Stimulated activated CD8-positive, alpha-beta memory T cell treated with anti-CD3 and anti-CD28 coated beads, Interleukin-4, amount 100 ng/mL, for 1 hour (primary cell): ENCODE data around the gene TBC1D24.

Experiments
- DNase-seq, 2 donors: peaks; one replicate each; pipeline ENCODE4 v3.0.0-alpha.2; 2020; ENCODE audit warnings: low read depth in 2 of 2, low spot score in 1 of 2

Gene TBC1D24

DNA sequence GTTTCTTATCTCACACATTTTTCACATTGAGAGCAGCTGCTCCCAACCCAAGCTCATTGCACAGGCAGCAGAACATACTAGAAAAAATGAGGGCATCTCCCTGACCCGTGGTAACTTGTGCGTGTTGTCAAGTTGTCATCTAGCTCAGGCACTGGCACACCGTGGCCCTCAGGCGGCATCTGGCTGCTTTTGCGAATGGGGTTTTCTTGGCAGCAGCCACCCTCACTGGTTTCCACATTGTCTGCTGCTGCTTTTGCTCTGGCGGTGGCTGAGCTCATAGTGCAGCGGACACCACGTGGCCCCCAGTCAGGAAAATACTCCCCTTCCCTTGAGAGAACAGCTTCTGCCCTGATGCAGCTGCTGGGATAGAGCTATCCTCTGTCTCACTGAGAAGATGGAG, 24.4 kb upstream of the TBC1D24 start:
- no peak for DNase-seq

DNA sequence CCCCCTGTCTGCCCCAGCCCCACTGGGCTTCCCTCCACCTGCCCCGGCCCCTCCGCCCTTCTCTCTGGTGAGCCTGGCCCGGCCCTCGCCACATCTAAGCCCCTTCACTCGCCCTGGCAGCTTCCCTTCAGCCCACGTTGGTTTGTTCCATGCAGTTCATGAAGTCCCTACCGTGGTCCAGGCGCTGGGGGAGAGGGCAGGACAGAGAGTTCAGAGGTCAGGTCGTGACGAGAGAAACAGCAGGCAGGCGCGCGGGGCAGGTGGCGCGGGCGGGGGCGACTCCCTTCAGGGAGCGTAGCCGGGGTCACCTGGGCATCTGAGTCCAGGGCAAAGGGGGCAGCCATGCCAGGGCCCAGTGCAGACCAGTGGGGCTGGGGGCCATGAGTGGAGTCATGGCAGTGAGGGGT, 23.9 kb upstream of the TBC1D24 start:
- no peak for DNase-seq

DNA sequence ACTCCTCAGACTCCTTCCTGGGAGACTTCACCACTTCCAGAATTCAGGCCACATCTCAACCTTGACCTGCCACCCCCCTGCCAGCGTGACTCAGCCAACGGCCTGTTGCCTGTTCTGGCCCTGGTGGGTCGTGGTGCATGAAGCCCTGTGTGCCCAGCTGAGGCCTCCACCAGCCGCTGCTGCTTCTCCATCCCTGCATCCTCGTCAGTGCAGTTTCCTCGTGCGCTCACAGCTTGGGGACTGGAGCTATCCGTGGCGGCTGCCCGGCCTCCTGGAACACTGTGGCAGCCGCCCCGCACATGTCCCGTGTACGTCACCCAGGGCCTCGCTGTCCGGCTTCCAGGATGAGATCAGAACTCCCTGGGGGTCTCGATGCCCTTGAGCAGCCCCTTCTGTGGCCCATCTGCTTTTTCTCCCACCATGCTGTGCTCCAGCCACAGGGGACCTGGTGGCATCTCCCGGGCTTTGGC, 23.0 kb upstream of the TBC1D24 start:
- DNase-seq, result no peak

DNA sequence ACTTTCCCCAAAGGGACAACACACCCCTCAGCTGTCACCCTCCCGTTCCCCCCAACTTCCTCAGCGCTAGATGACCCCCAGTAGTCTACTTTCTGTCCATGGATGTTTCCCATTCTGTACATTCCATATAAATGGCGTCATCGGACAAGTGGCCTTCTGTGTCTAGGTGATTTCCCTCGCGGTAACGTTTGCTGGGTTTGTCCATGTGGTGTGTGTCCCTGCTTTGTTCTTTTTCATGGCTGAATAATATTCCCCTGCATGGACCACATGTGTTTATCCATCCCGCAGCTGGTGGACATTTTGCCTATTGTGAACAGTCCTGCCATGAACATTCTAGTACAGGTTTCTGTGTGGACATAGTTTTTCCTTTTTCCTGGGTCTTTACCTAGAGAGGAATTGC, 22.3 kb upstream of the TBC1D24 start:
- no peak for DNase-seq

DNA sequence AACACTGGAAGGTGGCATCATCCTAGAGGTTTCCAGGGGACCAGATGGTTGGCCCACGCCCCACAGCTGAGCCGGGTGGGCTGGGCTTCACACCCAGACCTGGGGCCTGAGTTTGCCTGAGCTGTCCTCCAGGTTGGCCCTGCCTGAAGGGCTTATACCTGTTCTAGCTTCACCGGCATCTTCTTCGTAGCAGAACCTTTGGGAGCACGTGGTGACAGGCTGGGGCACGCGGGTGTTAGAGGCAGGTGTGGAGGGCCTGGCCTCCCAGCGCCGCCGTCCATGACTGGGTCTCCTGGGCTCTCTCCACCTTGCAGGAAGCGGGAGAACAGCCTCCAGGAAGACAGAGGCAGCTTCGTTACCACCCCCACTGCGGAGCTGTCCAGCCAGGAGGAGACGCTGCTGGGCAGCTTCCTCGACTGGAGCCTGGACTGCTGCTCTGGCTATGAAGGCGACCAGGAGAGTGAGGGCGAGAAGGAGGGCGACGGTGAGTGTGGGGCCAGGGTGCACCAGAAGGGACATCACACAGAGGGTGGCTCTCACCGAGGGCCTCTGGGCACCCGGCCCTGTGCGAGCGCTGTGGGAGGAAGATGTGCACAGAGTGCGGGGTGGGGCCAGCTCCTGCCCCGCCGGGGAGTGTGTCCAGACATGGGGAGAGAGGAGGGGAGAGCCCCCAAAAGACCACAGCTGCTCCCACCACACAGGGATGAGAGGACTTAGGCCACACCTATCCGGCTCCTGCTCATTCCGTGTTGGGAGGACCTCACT, 19.7 kb upstream of the TBC1D24 start:
- no peak for DNase-seq

DNA sequence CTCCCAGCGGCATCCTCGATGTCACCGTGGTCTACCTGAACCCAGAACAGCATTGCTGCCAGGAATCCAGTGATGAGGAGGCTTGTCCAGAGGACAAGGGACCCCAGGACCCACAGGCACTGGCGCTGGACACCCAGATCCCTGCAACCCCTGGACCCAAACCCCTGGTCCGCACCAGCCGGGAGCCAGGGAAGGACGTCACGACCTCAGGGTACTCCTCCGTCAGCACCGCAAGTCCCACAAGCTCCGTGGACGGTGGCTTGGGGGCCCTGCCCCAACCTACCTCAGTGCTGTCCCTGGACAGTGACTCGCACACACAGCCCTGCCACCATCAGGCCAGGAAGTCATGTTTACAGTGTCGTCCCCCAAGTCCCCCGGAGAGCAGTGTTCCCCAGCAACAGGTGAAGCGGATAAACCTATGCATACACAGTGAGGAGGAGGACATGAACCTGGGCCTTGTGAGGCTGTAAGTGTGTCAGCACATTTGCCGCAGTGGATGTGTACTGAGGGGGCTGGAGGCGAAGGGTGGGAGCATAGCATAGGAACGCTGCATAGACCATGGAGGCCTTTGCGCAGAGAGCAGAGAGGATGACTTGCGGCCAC, 18.3 kb upstream of the TBC1D24 start:
- no peak for DNase-seq

DNA sequence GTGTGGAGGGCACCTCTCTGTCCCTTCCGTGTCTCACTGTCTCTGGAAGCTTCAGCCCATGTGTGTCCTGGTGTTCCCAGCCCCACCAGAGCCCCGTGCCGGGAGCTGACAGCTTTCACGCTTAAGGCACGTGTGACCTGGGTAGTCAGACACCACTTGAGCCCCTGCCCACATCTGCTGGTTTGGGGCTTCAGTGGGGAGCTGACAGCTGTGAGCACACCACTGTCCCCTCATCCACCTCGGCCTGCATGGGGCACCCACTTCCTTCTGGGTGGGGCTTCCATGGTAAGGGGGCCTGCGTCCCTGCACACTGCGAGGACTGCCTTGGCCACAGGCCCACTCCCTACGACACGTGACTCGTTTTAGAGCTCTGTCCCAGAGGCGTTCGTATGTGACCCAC, 17.7 kb upstream of the TBC1D24 start:
- no peak for DNase-seq

DNA sequence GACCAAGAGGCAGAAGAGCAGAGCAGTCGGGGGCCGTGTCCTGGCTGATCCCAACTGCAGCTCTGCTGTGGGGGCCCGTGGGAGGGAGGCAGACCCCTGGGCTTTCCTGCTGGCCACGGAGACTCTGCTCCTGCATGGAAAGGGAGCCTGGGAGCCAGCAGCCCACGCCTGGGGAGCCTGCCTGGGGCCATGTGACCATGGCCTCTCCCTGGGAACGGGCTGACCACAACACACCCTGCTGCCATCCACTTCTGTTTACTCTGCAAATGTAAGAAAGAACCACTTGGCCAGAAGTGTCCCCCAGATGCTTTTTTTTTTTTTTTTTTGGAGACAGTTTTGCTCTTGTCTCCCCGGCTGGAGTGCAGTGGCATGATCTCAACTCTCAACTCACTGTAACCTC, 17.0 kb upstream of the TBC1D24 start:
- no peak for DNase-seq

DNA sequence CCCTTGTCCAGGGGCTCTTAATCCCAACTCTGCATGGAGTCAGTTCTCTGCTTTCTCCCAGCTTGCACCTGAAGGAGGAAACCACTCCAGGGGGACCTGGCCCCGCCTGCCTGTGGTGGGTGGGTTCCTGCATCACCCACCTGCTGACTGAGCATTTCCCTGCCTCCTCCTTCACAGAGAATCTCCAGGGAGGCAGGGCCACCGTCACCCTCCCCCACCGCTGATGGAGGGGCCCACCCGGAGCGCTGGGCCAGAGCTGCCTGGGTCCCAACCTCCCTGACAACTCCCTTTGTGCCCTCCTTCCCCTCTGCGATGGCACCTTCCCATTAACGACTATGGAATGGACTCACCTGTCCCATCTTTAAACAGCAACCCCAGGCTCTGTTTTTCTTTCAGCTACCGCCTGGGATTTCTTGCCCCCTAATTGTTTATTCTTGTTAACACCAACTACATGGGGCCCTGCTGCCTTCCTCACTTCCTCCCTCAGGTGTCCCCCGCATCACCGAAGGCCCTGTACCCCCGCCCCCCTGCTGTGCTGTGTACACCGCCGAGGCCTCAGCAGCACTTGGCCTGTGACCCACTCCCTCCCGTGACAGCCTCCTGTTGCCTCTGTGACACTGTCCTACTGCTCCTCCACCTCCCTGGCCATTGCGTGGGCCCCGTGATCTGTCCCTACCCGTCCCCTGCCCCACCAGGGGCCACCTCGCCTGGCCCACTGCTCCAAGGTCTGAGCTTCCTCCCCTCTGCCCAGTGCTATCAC, 15.9 kb upstream of the TBC1D24 start:
- DNase-seq, result no peak

DNA sequence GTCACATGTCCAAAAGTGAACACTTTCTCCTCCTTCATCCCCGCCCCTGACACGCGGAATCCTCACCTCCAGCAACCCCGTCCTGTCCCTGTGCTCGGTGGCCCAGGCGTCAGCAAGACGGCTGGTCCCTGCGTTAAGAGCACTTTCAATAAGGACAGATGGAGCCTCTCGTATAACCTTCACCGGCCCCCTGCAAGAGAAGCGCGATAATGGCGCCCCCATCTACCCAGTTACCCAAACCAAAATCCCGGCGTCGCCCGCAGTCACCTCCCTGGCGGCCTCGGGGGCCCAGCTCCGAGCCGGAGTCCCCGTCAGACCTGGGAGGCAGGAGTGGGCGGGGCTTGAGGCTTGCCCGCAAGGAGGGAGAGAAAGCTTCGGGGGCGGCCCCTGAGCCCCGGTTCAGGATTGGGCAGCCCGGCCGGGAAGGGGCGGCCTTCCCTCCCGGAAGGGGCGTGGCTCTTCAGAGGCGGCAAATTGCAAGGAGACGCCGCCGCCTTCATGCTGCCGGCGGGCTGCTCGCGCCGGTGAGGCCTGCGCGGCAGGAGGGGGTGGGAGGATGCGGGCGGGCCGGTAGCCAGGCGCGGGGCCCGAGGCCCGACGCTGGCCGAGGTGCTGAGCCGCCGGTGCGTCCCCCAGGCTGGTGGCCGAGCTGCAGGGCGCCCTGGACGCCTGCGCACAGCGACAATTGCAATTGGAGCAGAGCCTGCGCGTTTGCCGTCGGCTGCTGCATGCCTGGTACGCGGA, 15.1 kb upstream of the TBC1D24 start, which contains the start of gene TEDC2:
Gene TEDC2, plus strand, starts transcription at position 463 of the 744 bp plus-strand sequence. Its CDS starts 36 bp downstream, at position 499.
- peak; percentile 92 to 94 for DNase-seq

DNA sequence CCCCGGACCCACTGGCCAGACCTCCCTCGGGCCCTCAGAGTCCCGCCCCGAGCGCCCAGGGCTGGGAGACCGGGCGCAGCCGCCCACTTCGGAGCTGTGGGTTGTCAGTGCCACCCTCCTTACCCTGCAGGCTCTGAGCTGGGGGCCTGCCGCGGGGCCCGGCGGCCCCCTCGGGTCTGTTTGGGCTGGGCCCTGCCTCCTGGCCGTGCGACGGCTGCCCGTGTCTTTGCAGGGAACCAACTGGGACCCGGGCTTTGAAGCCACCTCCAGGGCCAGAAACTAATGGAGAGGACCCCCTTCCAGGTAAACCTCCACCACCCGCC, 14.6 kb upstream of the TBC1D24 start:
- no peak for DNase-seq

DNA sequence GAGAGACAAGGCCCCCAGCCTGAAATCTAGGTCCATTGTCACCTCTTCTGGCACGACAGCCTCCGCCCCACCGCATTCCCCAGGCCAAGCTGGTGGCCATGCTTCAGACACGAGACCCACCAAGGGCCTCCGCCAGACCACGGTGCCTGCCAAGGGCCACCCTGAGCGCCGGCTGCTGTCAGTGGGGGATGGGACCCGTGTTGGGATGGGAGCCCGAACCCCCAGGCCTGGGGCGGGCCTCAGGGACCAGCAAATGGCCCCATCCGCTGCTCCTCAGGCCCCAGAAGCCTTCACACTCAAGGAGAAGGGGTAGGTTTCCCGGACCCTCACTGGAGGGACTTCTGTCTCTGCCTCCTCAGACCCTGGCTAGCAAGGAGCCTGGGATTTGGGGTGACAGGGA, 14.0 kb upstream of the TBC1D24 start:
- DNase-seq, result no peak

DNA sequence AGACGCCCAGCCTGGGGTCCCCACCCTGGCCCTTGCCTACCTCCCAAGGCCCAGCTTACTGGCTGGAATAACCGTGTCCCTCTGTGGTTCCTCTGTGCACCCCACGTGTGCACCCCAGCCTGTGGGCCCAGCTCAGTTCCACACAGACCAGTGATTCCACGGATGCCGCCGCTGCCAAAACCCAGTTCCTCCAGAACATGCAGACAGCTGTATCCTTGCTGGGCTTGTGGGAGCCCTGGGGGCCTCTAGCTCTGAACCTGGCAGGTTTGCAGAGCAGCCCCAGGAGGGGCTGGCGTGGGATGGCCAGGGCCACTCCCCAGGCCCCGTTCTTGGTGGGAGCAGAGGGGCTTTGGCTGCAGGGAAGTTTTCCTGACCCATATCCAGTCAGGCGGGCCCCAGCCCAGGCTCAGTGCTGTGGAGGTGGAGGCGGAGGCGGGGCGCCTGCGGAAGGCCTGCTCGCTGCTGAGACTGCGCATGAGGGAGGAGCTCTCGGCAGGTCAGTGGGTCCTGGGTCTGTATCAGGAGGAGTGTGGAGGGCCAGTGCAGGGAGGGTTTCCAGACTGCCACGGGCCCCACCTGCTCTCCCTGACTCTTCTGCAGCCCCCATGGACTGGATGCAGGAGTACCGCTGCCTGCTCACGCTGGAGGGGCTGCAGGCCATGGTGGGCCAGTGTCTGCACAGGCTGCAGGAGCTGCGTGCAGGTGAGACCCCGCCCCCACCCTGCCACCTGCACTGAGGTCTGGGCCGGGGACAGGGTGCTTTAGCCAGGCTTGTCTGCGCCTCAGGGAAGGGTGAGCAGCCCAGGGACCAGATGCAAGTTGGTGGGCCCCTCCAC, 12.7 kb upstream of the TBC1D24 start:
- no peak for DNase-seq

DNA sequence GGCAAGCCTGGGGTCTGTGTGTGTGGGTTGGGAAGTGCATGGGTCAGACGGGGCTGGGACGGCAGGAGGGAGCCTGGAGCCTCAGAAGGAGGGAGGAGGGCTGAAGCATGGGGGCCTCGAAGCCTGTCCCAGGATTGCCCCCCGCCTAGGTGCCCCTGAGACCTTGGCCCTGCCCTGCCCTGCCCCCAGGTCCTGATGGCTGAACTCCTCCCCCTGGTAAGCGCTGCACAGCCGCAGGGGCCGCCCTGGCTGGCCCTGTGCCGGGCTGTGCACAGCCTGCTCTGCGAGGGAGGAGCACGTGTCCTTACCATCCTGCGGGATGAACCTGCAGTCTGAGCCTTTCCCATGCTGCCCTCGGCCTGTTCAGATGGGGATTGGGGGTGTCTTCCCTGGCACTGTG, 10.6 kb upstream of the TBC1D24 start:
- DNase-seq, result no peak

DNA sequence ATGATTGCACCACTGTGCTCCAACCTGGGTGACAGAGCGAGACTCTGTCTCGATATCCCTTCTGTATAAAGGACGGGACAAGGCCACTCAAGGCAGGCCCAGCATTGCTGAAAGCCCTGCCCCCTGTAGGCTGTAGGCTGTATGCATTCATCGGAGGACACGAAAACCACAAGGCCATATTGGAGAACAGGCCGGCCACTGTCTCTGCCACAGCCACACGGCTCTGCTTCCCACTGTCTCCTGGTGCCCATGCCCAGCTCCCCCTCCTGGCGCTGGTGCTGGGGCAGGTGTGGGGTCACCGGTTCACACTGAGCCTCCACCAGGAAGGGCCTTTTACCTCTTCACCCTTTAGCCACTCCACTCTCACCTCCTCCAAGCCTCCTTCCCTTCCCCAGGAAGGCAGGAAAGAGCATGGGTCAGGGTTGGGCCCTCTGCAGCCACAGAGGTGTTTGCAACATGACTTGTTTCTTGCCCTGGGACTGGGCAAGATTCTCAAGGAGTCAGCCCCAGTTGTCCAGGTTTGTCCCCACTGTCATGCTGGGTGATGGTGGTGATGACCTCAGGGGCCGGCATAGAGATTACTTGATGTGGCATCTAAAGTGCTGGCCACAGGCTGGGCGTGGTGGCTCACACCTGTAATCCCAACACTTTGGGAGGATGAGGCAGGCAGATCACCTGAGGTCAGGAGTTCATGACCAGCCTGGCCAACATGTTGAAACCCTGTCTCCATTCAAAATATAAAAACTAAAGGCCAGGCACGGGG, 9.1 kb upstream of the TBC1D24 start:
- no peak for DNase-seq

DNA sequence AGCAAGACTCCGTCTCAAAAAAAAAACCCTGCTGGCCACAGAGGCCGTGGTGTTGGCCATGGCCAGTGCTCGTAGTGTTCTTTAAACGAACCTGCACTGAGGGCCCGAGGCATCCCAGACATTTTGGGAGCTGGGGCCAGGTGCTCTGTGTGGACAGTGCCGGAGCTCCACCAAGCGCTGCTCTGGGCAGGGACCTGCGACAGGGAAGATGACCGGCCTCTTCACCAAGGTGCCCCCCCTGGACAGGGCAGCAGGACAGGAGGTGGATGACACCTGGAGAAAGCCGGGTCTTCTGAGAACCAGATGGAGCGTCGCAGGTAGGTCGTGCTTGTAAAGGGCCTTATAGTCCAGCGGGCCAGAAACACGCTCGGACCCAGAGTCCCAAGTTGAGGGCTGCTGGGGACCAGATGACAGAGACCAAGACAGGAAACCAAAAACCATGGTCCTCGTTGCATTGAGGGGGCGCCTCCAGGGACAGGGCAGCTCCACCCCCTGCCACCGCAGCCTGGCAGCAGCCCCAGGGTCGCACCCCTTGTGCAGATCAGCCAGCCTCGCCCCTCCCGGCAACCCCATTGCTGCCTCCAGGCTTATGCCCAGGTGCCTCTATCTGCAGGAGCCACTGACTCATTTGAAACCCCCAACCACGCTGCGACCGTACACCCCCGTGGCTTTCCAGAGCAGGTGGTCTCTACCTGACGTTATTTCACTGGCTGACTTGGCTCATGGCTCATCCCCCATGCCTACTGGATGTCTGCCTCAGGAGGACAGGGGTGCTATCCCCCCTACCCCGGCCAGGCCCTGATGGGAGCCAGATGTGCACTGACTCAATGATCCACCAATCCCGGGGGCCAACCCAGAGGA, 8.0 kb upstream of the TBC1D24 start:
- DNase-seq, result no peak

DNA sequence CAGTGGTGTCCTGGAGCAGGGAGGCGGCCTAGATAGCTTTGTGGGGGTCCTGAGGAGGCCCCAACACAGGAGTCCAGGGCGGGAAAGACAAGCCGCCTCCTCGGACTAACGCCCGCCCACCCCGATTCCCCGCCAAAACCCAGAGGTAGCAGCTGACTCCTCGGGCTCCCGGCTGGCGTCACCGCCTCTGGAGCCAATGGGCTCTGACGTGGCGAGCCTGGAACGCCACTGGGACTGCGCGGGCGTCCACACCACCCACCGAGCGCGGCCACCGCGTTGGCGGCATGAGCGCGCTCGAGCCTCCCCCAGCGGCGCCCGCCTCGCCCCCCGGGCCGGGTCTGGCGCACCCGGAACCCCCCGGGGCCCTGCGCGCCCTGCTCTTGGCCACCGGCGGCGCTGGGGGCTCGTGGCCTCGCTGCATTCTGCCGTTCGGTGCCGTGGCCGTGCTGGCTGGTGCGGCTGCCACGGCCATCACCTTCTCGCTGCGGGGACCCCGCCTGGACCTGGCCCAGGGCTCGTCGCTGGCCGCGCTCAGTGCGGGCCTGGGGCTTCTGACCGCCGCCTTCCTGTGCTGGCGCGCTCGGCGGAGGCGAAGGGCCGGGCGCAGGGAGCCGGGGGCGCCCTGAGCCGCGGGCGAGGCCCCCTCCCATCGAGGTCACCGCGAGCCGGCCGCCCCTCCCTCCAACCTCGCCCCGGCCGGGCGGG, 7.2 kb upstream of the TBC1D24 start:
- DNase-seq, result no peak

DNA sequence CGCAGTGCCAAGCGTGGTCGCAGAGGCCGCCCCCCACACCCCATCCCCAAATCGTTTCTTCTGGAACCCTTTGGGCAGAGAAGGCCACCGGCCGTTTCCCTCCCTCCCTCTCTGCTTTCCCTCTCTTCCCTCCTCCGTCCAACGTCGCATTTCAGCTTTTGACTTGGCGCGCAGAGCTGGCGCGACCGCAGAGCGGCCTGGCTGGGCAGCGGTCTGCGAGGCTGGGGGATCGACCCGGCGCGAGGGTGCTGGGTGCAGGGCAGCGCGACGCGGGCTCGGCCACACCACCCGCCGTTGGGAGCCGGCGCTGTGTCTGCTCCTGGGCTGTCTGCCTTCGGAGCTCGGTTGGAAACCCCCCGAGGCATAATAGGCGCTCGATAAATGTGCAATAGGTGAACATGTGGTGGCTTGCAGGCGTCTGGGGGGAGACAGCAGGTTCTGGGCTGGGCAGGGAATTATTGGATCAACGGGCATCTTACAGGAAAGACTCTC, 6.6 kb upstream of the TBC1D24 start:
- DNase-seq, result no peak
